Activated effector memory CD4-positive, alpha-beta T cell treated with Interleukin-2 at 50 U/mL for 16 hours (primary cell): Measurements from ENCODE around the gene FUS.

Experiments
- DNase-seq: peaks from one replicate; pipeline ENCODE4 v3.0.0-alpha.2; 2020

The FUS gene

GRCh38 chr16:31204871-31205666 lies 25.1 kb downstream of the FUS start:
- DNase-seq, result no peak

- DNase-seq, result no peak
Observed at GRCh38 chr16:31206776-31207175, 26.8 kb downstream of the FUS start.

GRCh38 chr16:31213342-31213741 lies 33.4 kb downstream of the FUS start:
- no peak for DNase-seq

DNA sequence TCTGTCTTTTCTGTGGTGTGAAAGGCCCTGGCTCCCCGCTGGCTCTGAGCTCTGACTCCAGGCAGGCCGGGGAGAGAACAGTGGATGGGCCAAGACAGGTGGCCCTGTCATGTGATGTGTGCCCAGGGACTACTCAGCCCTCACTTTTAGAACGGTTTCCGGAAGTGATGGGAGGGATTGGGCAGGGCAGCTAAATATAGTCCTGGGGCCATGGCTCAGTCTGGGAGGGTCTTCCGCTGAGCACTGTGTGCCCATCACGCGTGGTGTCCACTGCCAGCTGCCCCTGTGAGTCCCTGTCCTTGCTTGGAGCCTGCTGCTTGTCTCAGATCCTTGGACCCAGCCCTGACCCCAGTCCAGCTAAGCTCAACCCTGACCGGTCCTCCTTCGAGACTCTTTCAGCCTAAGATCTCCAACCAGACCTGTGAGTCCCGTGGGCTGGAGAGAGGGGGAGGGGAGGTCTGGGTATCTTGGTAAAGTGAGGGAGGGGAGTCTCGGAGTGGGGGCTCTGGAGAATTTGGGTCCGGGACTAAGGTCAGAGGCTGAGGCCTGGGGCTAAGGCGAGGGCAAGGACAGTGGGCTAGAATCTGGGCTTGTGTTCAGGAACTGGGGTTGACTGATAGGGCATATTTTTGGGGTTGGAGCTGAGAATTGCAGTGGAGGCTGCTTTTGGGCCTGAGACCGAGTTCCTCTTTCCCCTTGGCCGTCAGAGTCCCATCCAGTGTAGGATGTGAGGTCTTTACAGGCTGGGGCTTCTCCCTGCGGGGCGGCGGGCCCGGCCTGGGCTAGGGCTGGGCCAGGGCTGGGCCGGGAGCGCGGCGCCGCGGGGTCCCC lies 34.2 kb downstream of the FUS start, which contains the start of gene TRIM72:
TSS of gene TRIM72 (plus strand) at position 243 of the 831 bp plus-strand sequence. CDS start 620 bp downstream, outside the sequence.
- no peak for DNase-seq

GRCh38 chr16:31214708-31215286 lies 34.9 kb downstream of the FUS start:
- DNase-seq, result no peak

- no peak for DNase-seq
Observed at GRCh38 chr16:31215287-31216162, 35.6 kb downstream of the FUS start.

DNA sequence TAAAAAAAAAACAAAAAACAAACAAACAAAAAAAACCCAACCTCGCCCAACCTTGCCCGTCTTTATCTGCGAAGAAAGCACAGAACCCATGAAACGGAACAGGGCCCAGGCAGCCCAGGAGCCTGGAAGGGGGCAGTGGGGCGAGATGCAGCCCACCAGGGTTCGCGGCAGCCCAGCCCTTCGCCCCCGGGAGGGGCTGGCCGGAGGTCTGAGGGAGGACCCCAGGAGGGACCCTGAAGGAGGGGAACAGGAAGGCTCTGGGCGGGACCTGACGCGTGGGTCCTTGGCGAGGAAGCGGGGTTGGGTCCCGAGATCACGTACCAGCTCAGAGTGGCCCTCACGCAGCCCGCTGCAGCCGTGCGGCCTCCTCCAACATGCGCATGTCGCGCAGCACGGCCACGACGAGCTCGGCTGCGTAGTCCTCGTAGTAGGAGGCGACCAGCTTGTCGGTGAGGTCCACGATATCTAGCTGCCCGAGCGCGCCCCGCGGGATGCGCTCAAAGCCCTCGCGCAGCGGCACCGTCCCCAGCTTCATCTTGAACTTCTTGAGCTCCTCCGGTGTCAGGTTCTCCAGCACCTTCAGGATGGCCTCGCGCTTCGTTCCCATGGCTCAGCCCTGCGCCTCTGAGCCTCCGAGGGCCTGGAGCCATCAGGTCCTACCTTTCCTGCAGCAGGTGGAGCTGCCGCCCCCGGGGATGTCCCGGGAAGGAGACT lies 36.6 kb downstream of the FUS start, which contains the start of gene PYDC1:
TSS of gene PYDC1 (minus strand) at position 714 of the 714 bp plus-strand sequence. CDS start at position 607, 107 bp downstream.
- no peak for DNase-seq

DNA sequence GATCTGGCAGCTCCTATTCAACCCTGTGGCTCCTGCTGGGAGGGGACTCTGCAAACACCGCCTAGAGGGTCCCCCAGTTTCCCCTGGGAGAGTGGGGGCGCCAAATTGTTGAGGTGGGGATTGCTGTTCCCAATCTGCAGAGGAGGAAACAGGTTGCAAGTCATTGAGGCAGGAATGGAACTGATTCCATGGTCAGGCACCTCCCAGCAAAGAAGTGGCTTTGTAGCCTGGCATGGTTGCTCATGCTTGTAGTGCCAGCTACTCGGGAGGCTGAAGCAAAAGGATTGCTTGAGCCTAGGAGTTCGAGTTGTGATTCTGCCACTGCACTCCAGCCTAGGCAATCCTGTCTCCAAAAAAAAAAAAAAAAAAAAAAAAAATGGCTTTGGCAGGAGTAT lies 37.2 kb downstream of the FUS start:
- no peak for DNase-seq

GRCh38 chr16:31219154-31219741 lies 39.3 kb downstream of the FUS start:
- DNase-seq, result no peak

DNA sequence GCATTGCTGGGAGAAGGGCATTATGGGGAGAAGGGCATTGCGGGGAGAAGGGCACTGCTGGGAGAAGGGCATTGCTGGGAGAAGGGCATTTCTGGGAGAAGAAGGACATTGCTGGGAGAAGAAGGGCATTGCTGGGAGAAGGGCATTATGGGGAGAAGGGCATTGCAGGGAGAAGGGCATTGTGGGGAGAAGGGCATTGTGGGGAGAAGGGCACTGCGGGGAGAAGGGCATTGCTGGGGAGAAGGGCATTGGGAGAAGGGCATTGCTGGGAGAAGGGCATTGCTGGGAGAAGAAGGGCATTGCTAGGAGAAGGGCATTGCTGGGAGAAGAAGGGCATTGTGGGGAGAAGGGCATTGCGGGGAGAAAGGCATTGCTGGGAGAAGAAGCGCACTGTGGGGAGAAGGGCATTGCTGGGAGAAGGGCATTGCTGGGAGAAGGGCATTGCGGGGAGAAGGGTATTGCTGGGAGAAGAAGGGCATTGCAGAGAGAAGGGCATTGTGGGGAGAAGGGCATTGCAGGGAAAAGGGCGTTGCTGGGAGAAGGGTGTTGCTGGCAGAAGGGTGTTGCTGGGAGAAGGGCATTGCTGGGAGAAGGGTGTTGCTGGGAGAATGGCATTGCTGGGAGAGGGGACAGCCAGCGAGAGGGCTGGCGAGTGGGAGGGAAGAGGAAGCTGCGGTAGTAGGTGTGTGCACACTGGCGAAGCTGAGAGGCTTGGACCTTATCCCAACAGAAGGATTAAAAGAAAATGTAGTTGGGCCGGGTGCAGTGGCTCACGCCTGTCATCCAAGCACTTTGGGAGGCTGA lies 41.6 kb downstream of the FUS start:
- no peak for DNase-seq

- DNase-seq, result no peak
Observed at GRCh38 chr16:31223044-31223443, 43.1 kb downstream of the FUS start.

DNA sequence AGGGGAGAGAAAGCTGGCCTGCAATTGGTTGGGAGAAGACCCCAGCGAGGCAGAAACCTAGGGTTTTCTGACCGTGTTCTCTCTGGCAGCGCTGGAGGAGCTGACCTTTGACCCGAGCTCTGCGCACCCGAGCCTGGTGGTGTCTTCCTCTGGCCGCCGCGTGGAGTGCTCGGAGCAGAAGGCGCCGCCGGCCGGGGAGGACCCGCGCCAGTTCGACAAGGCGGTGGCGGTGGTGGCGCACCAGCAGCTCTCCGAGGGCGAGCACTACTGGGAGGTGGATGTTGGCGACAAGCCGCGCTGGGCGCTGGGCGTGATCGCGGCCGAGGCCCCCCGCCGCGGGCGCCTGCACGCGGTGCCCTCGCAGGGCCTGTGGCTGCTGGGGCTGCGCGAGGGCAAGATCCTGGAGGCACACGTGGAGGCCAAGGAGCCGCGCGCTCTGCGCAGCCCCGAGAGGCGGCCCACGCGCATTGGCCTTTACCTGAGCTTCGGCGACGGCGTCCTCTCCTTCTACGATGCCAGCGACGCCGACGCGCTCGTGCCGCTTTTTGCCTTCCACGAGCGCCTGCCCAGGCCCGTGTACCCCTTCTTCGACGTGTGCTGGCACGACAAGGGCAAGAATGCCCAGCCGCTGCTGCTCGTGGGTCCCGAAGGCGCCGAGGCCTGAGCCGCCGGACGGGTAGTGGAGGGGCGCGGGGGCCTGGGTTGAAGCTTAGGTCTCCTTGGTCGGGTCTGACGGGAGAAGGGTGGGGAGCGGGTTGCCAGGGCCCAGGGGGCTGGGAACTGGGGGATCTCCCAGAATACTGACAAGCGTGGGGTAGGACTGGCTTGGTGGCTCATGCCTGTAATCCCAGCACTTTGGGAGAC lies 44.4 kb downstream of the FUS start:
- no peak for DNase-seq

DNA sequence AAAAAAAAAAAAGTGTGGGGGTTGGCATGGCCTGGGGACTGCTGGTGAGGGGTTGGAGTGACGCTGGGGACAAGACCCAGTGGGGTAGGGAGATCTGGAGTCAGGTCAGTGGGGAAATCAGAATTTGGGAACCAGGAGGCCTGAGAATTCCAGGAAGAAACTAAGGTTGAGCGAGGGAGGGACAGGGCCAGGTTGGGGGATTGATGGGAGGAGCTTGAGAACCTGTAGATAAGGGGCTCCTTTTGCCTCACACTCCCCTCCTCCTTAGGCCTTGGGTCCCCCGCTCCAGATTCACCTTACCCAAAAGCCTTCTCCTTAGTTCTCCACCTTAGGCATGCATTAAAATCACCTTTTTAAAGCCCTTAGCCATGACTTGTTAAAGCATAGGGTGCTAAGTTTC lies 45.3 kb downstream of the FUS start:
- no peak for DNase-seq

GRCh38 chr16:31228206-31228605 lies 48.3 kb downstream of the FUS start:
- DNase-seq, result no peak

- no peak for DNase-seq
Observed at GRCh38 chr16:31229501-31229900, 49.6 kb downstream of the FUS start.

GRCh38 chr16:31238041-31238440 lies 58.1 kb downstream of the FUS start:
- DNase-seq, result no peak
